Esophagus muscularis mucosa (tissue), 4 donors: ENCODE measurements around the gene SFTA2. TPM values are rescaled to one million over a fixed set of nuclear protein-coding genes. Genes with fewer than 3 reads are reported as not detected.
"Not testable (repeated sequence)": the region's sequence is repeated elsewhere in the genome, so short reads cannot be mapped to it uniquely, and the experiment has no call there.

Experiments used
- DNase-seq: peaks from one replicate; pipeline ENCODE4 v3.0.0-alpha.2; 2017; ENCODE audit errors: extremely low spot score
- H3K27ac ChIP-seq, 4 donors: fragments of 200-600 bp; sonication (generic); replicated peaks in 1 of 4; 1 replicate in 3 of 4; 2 replicates in 1 of 4; pipeline ENCODE4 v1.5.1; 2016 to 2019; ENCODE audit warnings: mild to moderate bottlenecking in 1 of 4
- H3K27me3 ChIP-seq, 4 donors: fragments of 200-600 bp; sonication (generic); one replicate each; pipeline versions ENCODE4 v1.5.1 to v1.6.0; 2016 to 2019
- H3K36me3 ChIP-seq, 4 donors: fragments of 200-600 bp; sonication (generic); one replicate each; pipeline ENCODE4 v1.5.1; 2016 to 2019
- H3K4me1 ChIP-seq, 4 donors: fragments of 200-600 bp; sonication (generic); one replicate each; pipeline ENCODE4 v1.5.1; 2016 to 2019
- H3K4me3 ChIP-seq, 4 donors: fragments of 200-600 bp; sonication (generic); 1 replicate in 2 of 4; 2 replicates in 2 of 4; pipeline ENCODE4 v1.5.1; 2016 to 2019; ENCODE audit warnings: mild to moderate bottlenecking in 4 of 4, moderate library complexity in 1 of 4
- H3K9me3 ChIP-seq, 4 donors: fragments of 200-600 bp; sonication (generic); 1 replicate in 3 of 4; 2 replicates in 1 of 4; pipeline ENCODE4 v1.5.1; 2016 to 2019
- EP300 ChIP-seq: sonication (generic); formaldehyde crosslinking; IDR thresholded peaks from one replicate; pipeline ENCODE4 v1.6.1; 2017; ENCODE audit warnings: antibody characterized with exemption
- POLR2A ChIP-seq: fragments of 450-650 bp; IDR thresholded peaks from one replicate; pipeline ENCODE4 v1.6.1; 2017; ENCODE audit warnings: antibody characterized with exemption, moderate library complexity, mild to moderate bottlenecking, low read depth
- POLR2AphosphoS5 ChIP-seq, 2 donors: sonication (generic); formaldehyde crosslinking; IDR thresholded peaks; one replicate each; pipeline ENCODE4 v1.6.1; 2017; ENCODE audit warnings: antibody characterized with exemption in 2 of 2
- WGBS: methylation state at CpG from one replicate; pipeline ENCODE4 v1.1.5; 2018; 5-methylcytosine and 5-hydroxymethylcytosine counted together
- intact Hi-C: fragments of 100-400 bp; cut with DNase I; formaldehyde crosslinking; loops from one replicate; pipeline ENCODE4 v1.15.1; 2023
- total RNA-seq, 4 donors: library from RNA; depleted of rRNA; stranded (reverse); fragments of >200 nt; gene quantifications; one replicate each; pipeline versions ENCODE4 v1.1.0 to v1.2.1, GENCODE V29; 2016
- TF ChIP-seq, protein P1 (sequence below), 3 experiments: fragments of 200-600 bp in 2 of 3; fragments of 450-650 bp in 1 of 3; sonication (generic) in 2 of 3; IDR thresholded peaks; one replicate each; pipeline ENCODE4 v1.5.1; 2017 to 2019; ENCODE audit warnings: antibody characterized with exemption in 3 of 3, mild to moderate bottlenecking in 2 of 3, moderate library complexity in 1 of 3

The SFTA2 gene
- total RNA-seq, 4 donors from 2014 or later, result 1.1 TPM; not detected in 3

DNA sequence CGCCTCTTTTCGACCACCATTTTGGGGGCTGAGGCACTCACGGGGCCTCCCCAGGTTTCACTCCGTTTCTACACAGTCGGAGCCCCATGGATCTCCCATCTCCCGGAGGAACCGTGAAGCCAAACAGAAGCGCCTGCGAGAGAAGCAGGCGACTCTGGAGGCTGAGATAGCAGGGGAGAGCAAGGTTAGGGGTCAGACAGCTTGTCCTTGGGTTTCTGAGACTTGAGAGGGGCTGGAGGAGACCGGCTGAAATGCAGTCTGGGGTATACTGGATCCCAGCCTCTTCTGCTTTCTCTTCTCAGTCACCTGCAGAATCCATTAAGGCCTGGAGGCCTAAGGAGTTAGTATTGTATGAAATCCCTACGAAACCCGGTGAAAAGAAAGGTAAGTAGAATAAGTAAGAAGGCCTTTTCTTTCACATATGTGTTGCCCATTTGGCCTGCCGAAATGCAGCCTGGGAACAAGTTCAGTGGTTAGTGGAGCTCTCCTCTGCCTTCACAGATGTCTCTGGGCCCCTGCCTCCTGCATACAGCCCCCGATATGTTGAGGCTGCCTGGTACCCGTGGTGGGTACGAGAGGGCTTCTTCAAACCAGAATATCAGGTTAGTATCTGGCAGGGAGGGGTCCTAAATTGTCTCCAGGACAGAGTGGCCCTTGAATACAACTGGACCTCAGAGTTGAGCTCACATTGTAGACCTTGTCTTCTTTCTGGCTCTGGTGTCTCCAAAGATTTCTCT is 16.9 kb downstream of the SFTA2 start:
- DNase-seq, result no peak

DNA sequence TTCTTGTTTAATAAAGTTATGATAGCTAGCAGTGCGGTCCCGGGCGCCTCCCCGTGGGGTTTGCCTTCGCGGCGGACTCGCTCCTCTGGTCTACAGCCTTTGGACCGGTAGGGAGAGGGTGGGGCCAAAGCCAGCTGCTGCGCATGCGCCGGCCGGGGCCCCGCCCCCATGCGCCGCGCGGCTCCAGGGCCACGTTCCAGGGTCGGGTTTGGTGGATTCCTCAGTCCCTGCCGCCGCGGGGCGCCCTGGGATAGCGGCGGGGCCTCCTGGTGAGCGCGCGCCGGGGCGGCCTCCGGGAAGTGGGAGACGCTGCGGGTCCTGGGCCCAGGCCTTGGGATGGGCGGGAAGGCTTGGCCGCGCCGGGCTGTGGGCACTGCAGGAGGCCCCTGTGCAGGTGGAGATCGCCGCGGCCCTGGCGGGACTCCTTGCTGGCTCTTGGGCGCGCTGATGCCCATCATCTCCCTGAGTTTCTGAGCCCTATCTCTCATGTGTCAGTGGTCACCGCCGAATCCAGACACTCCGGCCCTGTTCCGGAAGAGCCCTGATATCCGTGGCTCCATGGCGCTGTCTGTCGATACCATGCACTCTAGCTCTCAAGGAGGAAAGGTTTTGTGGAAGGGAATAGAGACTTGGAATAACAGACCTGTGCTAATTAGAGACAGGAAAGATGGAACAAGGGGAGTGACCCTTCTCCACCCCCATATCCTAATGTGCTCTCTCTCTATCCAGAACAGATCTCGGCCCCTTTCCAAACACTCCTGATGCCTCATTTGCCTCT is 17.7 kb downstream of the SFTA2 start, which contains the start of gene VARS2:
VARS2 (plus strand) TSS at position 163 of the 778 bp plus-strand sequence; CDS start at position 762, 599 bp downstream.
- Histone ChIP-seq H3K27ac (peak within 1 kb of the TSS; percentile 85 to 97 (median 90)), H3K4me3 (peak within 1 kb of the TSS; percentile 60 to 70 (median 66)), H3K27me3 (no peaks in the 10 kb centered on the region), H3K4me1 (peaks cover 19 to 33% (median 29%) of the 10 kb centered on the region in 4 donors), H3K36me3 (peaks cover 9 to 66% (median 55%) of the 10 kb centered on the region in 4 donors), H3K9me3 (no peaks in the 10 kb centered on the region)
- intact Hi-C loops, result loop anchor here (5.0 kb wide), 1 partner anchor 173 kb away; no protein-coding TSS in a partner anchor
- 5% methylated on average over 14 of the region's 52 CpGs for WGBS
- DNase-seq, result peak; percentile 97
- TF ChIP-seq POLR2A (peak; percentile 74), POLR2AphosphoS5 (IDR thresholded peaks at IDR 0.05) (peak; percentile 89 to 95), EP300 (no peak)
- TF ChIP-seq, protein P1, sequence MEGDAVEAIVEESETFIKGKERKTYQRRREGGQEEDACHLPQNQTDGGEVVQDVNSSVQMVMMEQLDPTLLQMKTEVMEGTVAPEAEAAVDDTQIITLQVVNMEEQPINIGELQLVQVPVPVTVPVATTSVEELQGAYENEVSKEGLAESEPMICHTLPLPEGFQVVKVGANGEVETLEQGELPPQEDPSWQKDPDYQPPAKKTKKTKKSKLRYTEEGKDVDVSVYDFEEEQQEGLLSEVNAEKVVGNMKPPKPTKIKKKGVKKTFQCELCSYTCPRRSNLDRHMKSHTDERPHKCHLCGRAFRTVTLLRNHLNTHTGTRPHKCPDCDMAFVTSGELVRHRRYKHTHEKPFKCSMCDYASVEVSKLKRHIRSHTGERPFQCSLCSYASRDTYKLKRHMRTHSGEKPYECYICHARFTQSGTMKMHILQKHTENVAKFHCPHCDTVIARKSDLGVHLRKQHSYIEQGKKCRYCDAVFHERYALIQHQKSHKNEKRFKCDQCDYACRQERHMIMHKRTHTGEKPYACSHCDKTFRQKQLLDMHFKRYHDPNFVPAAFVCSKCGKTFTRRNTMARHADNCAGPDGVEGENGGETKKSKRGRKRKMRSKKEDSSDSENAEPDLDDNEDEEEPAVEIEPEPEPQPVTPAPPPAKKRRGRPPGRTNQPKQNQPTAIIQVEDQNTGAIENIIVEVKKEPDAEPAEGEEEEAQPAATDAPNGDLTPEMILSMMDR (IDR thresholded peaks at IDR 0.05), result peak; percentile 36 to 69 (median 46)

More for the DNA sequence above, 16.9 kb downstream of the SFTA2 start:
- peak overlapping the region; percentile 85 to 97 (median 90) for H3K27ac ChIP-seq
- H3K9me3 ChIP-seq, result no peaks in the 10 kb centered on the region
- peaks cover 11 to 69% (median 58%) of the 10 kb centered on the region in 4 donors for H3K36me3 ChIP-seq
- 55% methylated on average over 17 of the region's 17 CpGs for WGBS
- TF ChIP-seq EP300 (no peak), POLR2A (no peak), POLR2AphosphoS5 (IDR thresholded peaks at IDR 0.05) (no peak)
- TF ChIP-seq, protein P1 (IDR thresholded peaks at IDR 0.05), result no peak
- peaks cover 19 to 30% (median 27%) of the 10 kb centered on the region in 4 donors for H3K4me1 ChIP-seq
- intact Hi-C loops, result loop anchor here (5.0 kb wide), 1 partner anchor 172 kb away; no protein-coding TSS in a partner anchor
- H3K4me3 ChIP-seq, result peak overlapping the region; percentile 60 to 70 (median 66)
- no peaks in the 10 kb centered on the region for H3K27me3 ChIP-seq

DNA sequence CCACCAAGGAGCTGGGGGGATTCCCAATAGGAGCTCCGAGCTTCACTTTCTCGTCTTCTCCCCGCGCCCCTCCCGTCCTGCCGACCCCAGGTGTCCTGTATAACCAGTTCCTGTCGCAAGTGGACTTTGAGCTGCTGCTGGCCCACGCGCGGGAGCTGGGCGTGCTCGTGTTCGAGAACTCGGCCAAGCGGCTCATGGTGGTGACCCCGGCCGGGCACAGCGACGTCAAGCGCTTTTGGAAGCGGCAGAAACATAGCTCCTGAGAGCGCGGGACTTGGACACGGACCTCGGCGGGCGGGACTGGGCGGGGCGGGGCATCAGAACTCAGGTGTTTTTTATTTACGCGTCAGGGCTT is 18.3 kb downstream of the SFTA2 start:
- peak overlapping the region; percentile 85 to 97 (median 90) for H3K27ac ChIP-seq
- H3K9me3 ChIP-seq, result no peaks in the 10 kb centered on the region
- peaks cover 23 to 39% (median 34%) of the 10 kb centered on the region in 4 donors for H3K4me1 ChIP-seq
- H3K27me3 ChIP-seq, result no peaks in the 10 kb centered on the region
- peak overlapping the region; percentile 60 to 70 (median 66) for H3K4me3 ChIP-seq
- peaks cover 9 to 60% (median 51%) of the 10 kb centered on the region in 4 donors for H3K36me3 ChIP-seq
- DNase-seq, result no peak
- intact Hi-C loops, result loop anchor here (5.0 kb wide), 1 partner anchor 174 kb away; no protein-coding TSS in a partner anchor
- TF ChIP-seq EP300 (no peak), POLR2A (no peak), POLR2AphosphoS5 (IDR thresholded peaks at IDR 0.05) (no peak)
- TF ChIP-seq, protein P1 (IDR thresholded peaks at IDR 0.05), result no peak
- WGBS, result 1% methylated on average over 26 of the region's 31 CpGs

DNA sequence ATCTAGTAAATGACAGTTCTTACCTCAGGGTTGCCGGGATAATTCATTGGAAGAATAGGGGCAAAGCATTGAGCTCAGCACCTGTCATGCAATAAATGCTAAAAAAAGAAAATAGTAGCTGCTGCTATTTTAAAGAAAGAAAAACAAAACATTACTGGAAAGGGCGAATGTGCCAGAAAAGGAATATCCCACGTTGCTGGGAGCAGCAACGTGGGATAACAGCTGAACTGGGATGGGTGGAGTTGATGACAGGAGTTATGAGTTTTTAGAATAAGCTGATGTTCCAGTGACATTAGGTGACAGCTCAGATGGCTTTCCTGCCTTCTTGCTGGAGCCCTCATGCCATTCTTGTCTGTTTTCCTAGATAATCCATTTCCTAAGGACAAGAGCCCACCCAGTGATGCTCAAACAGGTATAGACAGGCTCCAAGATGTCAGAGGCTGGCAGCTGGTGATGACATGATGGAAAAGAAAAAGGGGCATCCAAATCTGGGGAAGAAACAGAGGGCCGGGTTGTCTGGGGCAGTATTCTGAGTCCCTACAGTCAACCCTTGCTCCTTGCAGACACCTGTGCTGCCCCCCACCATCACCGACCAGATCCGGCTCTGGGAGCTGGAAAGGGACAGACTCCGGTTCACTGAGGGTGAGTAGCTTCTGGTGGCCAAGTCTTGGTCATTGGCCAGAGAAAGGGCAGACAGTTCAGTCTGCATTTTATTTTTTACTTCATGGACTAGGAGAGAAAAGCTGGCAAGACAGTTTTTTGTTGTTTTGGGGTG is 19.0 kb downstream of the SFTA2 start:
- H3K9me3 ChIP-seq, result no peaks in the 10 kb centered on the region
- peaks cover 9 to 52% (median 43%) of the 10 kb centered on the region in 4 donors for H3K36me3 ChIP-seq
- no peaks in the 10 kb centered on the region for H3K27me3 ChIP-seq
- peak overlapping the region; percentile 85 to 97 (median 90) for H3K27ac ChIP-seq
- H3K4me3 ChIP-seq, result peak overlapping the region in 1 of 4 donors; percentile 68
- TF ChIP-seq EP300, result no peak
- TF ChIP-seq POLR2AphosphoS5 (IDR thresholded peaks at IDR 0.05), result no peak
- TF ChIP-seq, protein P1 (IDR thresholded peaks at IDR 0.05), result no peak
- TF ChIP-seq POLR2A, result no peak
- H3K4me1 ChIP-seq, result peaks cover 26 to 42% (median 38%) of the 10 kb centered on the region in 4 donors
- WGBS, result 79% methylated on average over 8 of the region's 8 CpGs
- intact Hi-C loops, result loop anchor here (5.0 kb wide), 1 partner anchor 174 kb away; no protein-coding TSS in a partner anchor
- DNase-seq, result no peak

DNA sequence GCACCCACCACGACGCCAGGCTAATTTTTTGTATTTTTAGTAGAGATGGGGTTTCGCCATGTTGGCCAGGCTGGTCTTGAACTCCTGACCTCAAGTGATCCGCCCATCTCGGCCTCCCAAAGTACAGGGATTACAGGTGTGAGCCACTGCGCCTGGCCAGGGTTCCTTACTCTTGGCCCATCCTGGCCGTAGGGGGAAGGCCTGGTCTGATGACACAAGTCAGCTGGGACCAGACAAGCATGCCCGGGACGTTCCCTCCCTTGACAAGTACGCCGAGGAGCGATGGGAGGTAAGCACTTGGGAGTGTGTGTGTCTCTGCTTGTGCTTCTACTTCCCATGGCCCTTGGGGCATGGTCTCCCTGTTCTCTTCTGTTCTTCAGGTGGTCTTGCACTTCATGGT is 21.5 kb downstream of the SFTA2 start:
- intact Hi-C loops, result loop anchor here (5.0 kb wide), 1 partner anchor 177 kb away; no protein-coding TSS in a partner anchor
- H3K27me3 ChIP-seq, result not testable (repeated sequence)

More for the DNA sequence above, 21.5 kb downstream of the SFTA2 start:
- not testable (repeated sequence) for H3K9me3 ChIP-seq, DNase-seq, H3K27ac ChIP-seq, H3K4me3 ChIP-seq
- peaks cover 9 to 36% (median 34%) of the 10 kb centered on the region in 4 donors for H3K36me3 ChIP-seq
- WGBS, result 89% methylated on average over 12 of the region's 12 CpGs
- H3K4me1 ChIP-seq, result peaks cover 23 to 41% (median 36%) of the 10 kb centered on the region in 4 donors
